Neural progenitor cell (in vitro differentiated cells): ENCODE data around the gene F13B.

Experiments
- EZH2 ChIP-seq: fragments of 200-600 bp; sonication (generic); IDR thresholded peaks from 2 replicates; pipeline ENCODE4 v1.6.1; 2017; ENCODE audit warnings: antibody characterized with exemption, mild to moderate bottlenecking, moderate library complexity
- EZH2phosphoT487 ChIP-seq: fragments of 200-600 bp; sonication (generic); IDR thresholded peaks from 2 replicates; pipeline ENCODE4 v1.6.1; 2017; ENCODE audit warnings: antibody characterized with exemption
- TF ChIP-seq, protein P1 (sequence below): fragments of 200-600 bp; sonication (generic); IDR thresholded peaks from 2 replicates; pipeline ENCODE4 v1.5.1; 2017; ENCODE audit warnings: antibody characterized with exemption, mild to moderate bottlenecking

DNA sequence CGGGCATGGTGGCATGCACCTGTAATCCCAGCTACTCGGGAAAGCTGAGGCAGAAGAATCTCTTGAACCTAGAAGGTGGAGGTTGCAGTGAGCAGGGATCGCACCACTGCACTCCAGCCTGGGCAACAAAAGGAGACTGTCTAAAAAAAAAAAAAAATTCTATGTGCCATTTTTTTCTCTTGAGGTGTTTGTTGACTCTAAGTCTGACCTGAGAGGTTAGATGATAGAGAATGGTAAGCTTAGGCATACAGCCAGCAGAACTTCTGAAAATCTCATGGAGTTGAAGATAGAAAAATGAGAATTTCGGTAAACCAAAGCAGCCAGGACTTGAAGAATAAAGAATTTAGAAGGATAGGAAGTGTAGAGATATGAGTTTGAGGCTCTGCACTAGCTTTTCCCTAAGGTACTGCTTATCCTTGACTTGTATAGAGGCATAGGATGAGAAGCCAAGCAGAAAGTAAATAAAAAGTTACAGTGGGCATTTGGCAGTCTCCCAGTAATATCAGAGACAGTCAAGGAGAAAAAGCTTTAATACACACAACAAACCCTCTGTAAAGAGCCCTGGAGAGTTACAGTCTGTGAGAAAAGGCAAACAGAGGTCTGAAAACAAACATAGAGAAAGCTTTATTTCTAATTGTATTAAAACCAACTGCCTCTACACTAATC lies 24.3 kb downstream of the F13B start:
- TF ChIP-seq, protein P1, sequence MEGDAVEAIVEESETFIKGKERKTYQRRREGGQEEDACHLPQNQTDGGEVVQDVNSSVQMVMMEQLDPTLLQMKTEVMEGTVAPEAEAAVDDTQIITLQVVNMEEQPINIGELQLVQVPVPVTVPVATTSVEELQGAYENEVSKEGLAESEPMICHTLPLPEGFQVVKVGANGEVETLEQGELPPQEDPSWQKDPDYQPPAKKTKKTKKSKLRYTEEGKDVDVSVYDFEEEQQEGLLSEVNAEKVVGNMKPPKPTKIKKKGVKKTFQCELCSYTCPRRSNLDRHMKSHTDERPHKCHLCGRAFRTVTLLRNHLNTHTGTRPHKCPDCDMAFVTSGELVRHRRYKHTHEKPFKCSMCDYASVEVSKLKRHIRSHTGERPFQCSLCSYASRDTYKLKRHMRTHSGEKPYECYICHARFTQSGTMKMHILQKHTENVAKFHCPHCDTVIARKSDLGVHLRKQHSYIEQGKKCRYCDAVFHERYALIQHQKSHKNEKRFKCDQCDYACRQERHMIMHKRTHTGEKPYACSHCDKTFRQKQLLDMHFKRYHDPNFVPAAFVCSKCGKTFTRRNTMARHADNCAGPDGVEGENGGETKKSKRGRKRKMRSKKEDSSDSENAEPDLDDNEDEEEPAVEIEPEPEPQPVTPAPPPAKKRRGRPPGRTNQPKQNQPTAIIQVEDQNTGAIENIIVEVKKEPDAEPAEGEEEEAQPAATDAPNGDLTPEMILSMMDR, result no peak
- no peak for TF ChIP-seq EZH2
- no peak for TF ChIP-seq EZH2phosphoT487
